HepG2 (cell line): ENCODE results near the gene LTV1. TPM values are rescaled to one million over a fixed set of nuclear protein-coding genes. Genes with fewer than 3 reads are reported as not detected.

Experiments
- KLF16 ChIP-seq, 2 experiments: sonication (generic) in 1 of 2; formaldehyde crosslinking in 1 of 2; IDR thresholded peaks; 2 replicates each; pipeline versions ENCODE4 v1.6.1 to v1.8.0; 2016 to 2023; ENCODE audit warnings: missing genetic modification reagents in 2 of 2, missing compliant biosample characterization in 1 of 2
- KLF6 ChIP-seq: IDR thresholded peaks from 2 replicates; pipeline ENCODE4 v1.8.0; 2016; ENCODE audit warnings: missing biosample characterization, missing genetic modification reagents
- NCOR1 ChIP-seq: fragments of 200-600 bp; sonication (generic); IDR thresholded peaks from 2 replicates; pipeline ENCODE4 v1.7.0; 2017; ENCODE audit warnings: antibody characterized with exemption, low read length, borderline replicate concordance
- PHF8 ChIP-seq: sonication (generic); formaldehyde crosslinking; IDR thresholded peaks from 2 replicates; pipeline ENCODE4 v1.5.0; 2020; ENCODE audit warnings: missing genetic modification reagents
- TAF15 ChIP-seq: fragments of 200-400 bp; formaldehyde crosslinking; IDR thresholded peaks from one replicate; pipeline ENCODE4 v1.6.1; 2018; ENCODE audit warnings: mild to moderate bottlenecking, low read depth, low read length; ENCODE audit not compliant: poor library complexity, severe bottlenecking
- UBTF ChIP-seq: sonication (generic); formaldehyde crosslinking; IDR thresholded peaks from 2 replicates; pipeline ENCODE4 v1.4.0; 2020; ENCODE audit warnings: mild to moderate bottlenecking, missing genetic modification reagents
- ZBTB1 ChIP-seq: sonication (generic); formaldehyde crosslinking; IDR thresholded peaks from 2 replicates; pipeline ENCODE4 v1.4.0; 2020; ENCODE audit warnings: missing genetic modification reagents, borderline replicate concordance
- ZNF367 ChIP-seq: sonication (generic); formaldehyde crosslinking; IDR thresholded peaks from 2 replicates; pipeline ENCODE4 v1.4.0; 2020; ENCODE audit warnings: missing genetic modification reagents, borderline replicate concordance
- ZNF530 ChIP-seq: sonication (generic); formaldehyde crosslinking; IDR thresholded peaks from 2 replicates; pipeline ENCODE4 v1.5.0; 2020; ENCODE audit warnings: low read depth, mild to moderate bottlenecking, missing genetic modification reagents
- ZNF547 ChIP-seq: sonication (generic); formaldehyde crosslinking; IDR thresholded peaks from 2 replicates; pipeline ENCODE4 v1.5.1; 2020; ENCODE audit warnings: mild to moderate bottlenecking, missing genetic modification reagents
- ZNF660 ChIP-seq: sonication (generic); formaldehyde crosslinking; IDR thresholded peaks from 2 replicates; pipeline ENCODE4 v1.5.1; 2020; ENCODE audit warnings: mild to moderate bottlenecking, low read depth, missing genetic modification reagents, borderline replicate concordance
- ZNF703 ChIP-seq: sonication (generic); formaldehyde crosslinking; IDR thresholded peaks from 2 replicates; pipeline ENCODE4 v1.5.1; 2020; ENCODE audit warnings: missing genetic modification reagents, mild to moderate bottlenecking, moderate library complexity, borderline replicate concordance
- ZNF776 ChIP-seq: sonication (generic); formaldehyde crosslinking; IDR thresholded peaks from 2 replicates; pipeline ENCODE4 v1.4.0; 2020; ENCODE audit warnings: mild to moderate bottlenecking, missing genetic modification reagents
- ZNF792 ChIP-seq: IDR thresholded peaks from 2 replicates; pipeline ENCODE4 v1.6.1; 2016
- polyA plus RNA-seq, 8 experiments: library from polyadenylated mRNA; depleted of rRNA in 3 of 8; stranded (reverse) in 7 of 8; unstranded in 1 of 8; fragments of >200 nt; fragmentation: Illumina TruSeq in 4 of 8; extraction: Trizol in 4 of 8; gene quantifications; 2 replicates each; pipeline versions ENCODE4 v1.2.1 to v1.2.3, GENCODE V29; 2011 to 2016; ENCODE audit warnings: low read depth in 4 of 8, missing spikeins in 1 of 8, mixed read lengths in 1 of 8; ENCODE audit not compliant: insufficient read depth in 1 of 8
- total RNA-seq, 5 experiments: library from RNA; depleted of rRNA; stranded (reverse); fragments of >200 nt; fragmentation: Illumina TruSeq; extraction: Trizol; gene quantifications; 2 replicates each; pipeline ENCODE4 v1.2.3, GENCODE V29; 2016; ENCODE audit warnings: low read depth in 1 of 5
- TF ChIP-seq, protein P1 (sequence below): sonication (generic); formaldehyde crosslinking; IDR thresholded peaks from 2 replicates; pipeline ENCODE4 v1.8.0; 2022; ENCODE audit warnings: mild to moderate bottlenecking, missing genetic modification reagents
- TF ChIP-seq, protein P2 (sequence below), 2 experiments: sonication (generic) in 1 of 2; formaldehyde crosslinking in 1 of 2; IDR thresholded peaks; 2 replicates each; pipeline versions ENCODE4 v1.4.0 to v1.6.1; 2016 to 2020; ENCODE audit warnings: borderline replicate concordance in 1 of 2, low read depth in 1 of 2, mild to moderate bottlenecking in 1 of 2, missing genetic modification reagents in 1 of 2
- TF ChIP-seq, protein P3 (sequence below): sonication (generic); formaldehyde crosslinking; IDR thresholded peaks from 2 replicates; pipeline ENCODE4 v1.8.0; 2022; ENCODE audit warnings: mild to moderate bottlenecking, missing genetic modification reagents; ENCODE audit not compliant: insufficient replicate concordance

The LTV1 gene
- total and polyA plus RNA-seq, 2 of the 13 experiments (the other 11 are each of a cell fraction or from before 2014, with no cell fraction given) = 21.1 to 85.8 TPM

GRCh38 chr6:143843677-143843999, 500 bp downstream of the LTV1 start (continued):
- TF ChIP-seq ZNF367 (no peak), ZBTB1 (no peak), ZNF660 (CRISPR knock-in tag) (no peak), KLF16 (CRISPR knock-in tag; IDR thresholded peaks at IDR 0.05) (no peak), ZNF703 (CRISPR knock-in tag) (peak; percentile 88; the same call in 1 of the 2 replicates), KLF6 (CRISPR knock-in tag) (no peak), NCOR1 (no peak), ZNF792 (CRISPR knock-in tag) (no peak), ZNF776 (CRISPR knock-in tag) (no peak), TAF15 (no peak), ZNF547 (no peak), UBTF (CRISPR knock-in tag) (no peak), ZNF530 (CRISPR knock-in tag) (0 out of 2 replicates have a peak, but pooled peaks have one; percentile 6), PHF8 (CRISPR knock-in tag) (no peak)
- TF ChIP-seq, protein P1, sequence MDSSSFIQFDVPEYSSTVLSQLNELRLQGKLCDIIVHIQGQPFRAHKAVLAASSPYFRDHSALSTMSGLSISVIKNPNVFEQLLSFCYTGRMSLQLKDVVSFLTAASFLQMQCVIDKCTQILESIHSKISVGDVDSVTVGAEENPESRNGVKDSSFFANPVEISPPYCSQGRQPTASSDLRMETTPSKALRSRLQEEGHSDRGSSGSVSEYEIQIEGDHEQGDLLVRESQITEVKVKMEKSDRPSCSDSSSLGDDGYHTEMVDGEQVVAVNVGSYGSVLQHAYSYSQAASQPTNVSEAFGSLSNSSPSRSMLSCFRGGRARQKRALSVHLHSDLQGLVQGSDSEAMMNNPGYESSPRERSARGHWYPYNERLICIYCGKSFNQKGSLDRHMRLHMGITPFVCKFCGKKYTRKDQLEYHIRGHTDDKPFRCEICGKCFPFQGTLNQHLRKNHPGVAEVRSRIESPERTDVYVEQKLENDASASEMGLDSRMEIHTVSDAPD = no peak
- TF ChIP-seq, protein P2, sequence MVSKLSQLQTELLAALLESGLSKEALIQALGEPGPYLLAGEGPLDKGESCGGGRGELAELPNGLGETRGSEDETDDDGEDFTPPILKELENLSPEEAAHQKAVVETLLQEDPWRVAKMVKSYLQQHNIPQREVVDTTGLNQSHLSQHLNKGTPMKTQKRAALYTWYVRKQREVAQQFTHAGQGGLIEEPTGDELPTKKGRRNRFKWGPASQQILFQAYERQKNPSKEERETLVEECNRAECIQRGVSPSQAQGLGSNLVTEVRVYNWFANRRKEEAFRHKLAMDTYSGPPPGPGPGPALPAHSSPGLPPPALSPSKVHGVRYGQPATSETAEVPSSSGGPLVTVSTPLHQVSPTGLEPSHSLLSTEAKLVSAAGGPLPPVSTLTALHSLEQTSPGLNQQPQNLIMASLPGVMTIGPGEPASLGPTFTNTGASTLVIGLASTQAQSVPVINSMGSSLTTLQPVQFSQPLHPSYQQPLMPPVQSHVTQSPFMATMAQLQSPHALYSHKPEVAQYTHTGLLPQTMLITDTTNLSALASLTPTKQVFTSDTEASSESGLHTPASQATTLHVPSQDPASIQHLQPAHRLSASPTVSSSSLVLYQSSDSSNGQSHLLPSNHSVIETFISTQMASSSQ (IDR thresholded peaks at IDR 0.05; ENCODE audit: low read depth) = 0 out of 2 replicates have a peak, but pooled peaks have one; percentile 10
- TF ChIP-seq, protein P2 (CRISPR knock-in tag; IDR thresholded peaks at IDR 0.05; ENCODE audit: borderline replicate concordance) = no peak
- TF ChIP-seq, protein P3, sequence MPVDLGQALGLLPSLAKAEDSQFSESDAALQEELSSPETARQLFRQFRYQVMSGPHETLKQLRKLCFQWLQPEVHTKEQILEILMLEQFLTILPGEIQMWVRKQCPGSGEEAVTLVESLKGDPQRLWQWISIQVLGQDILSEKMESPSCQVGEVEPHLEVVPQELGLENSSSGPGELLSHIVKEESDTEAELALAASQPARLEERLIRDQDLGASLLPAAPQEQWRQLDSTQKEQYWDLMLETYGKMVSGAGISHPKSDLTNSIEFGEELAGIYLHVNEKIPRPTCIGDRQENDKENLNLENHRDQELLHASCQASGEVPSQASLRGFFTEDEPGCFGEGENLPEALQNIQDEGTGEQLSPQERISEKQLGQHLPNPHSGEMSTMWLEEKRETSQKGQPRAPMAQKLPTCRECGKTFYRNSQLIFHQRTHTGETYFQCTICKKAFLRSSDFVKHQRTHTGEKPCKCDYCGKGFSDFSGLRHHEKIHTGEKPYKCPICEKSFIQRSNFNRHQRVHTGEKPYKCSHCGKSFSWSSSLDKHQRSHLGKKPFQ (CRISPR knock-in tag) = no peak
